ENCODE results near the gene BRD1. TPM values are rescaled to one million over a fixed set of nuclear protein-coding genes. Genes with fewer than 3 reads are reported as not detected.

The BRD1 gene
- total RNA-seq, 1 donor = 29.8 TPM

DNA sequence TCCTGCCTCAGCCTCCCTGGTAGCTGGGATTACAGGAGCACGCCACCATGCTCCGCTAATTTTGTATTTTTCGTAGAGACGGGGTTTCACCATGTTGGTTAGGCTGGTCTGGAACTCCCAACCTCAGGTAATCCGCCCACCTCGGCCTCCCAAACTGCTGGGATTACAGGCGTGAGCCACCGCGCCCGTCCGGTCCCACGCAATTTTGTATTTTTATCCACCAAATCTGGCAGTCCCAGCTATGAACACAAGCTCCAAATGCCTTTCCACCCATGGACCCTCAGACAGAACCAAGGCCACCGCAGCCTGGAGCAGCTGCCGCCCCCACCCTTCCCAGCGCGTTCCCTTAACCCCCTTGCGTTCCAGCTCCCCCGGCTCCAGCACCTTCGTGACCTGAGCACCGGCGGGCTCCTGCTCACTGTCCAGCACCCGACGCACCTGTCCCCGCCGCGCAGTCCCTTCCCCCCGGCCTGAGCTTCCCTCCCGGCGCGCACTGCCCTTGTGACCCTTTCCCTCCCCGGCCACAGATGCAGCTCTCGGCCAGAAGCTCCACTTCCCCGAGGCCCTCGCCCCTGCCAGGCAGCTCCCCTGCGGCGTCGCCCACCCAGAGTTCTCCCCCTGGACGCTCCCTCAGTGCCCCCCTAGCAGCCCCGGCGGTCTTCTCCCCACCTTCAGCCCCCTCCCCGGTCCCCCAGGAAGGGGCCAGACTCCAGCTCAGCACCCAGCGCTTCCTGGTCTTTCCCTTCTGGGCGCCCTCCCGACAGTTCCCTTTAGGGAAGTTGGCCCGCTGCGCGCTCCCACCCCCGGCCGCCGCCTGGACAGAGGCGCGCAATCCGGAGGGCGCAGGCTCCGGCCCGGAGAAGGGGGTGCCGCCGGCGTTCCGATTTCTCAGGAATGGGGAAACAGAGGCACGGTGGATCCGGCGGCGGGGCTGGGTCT lies 20.3 kb upstream of the BRD1 start:
- peak; percentile 13 for DNase-seq (ENCODE audit: low read depth)
- TF ChIP-seq, protein P1, sequence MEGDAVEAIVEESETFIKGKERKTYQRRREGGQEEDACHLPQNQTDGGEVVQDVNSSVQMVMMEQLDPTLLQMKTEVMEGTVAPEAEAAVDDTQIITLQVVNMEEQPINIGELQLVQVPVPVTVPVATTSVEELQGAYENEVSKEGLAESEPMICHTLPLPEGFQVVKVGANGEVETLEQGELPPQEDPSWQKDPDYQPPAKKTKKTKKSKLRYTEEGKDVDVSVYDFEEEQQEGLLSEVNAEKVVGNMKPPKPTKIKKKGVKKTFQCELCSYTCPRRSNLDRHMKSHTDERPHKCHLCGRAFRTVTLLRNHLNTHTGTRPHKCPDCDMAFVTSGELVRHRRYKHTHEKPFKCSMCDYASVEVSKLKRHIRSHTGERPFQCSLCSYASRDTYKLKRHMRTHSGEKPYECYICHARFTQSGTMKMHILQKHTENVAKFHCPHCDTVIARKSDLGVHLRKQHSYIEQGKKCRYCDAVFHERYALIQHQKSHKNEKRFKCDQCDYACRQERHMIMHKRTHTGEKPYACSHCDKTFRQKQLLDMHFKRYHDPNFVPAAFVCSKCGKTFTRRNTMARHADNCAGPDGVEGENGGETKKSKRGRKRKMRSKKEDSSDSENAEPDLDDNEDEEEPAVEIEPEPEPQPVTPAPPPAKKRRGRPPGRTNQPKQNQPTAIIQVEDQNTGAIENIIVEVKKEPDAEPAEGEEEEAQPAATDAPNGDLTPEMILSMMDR (IDR thresholded peaks at IDR 0.05; ENCODE audit: insufficient read depth, low read depth, low read length) = no peak
- H3K4me3 ChIP-seq (ENCODE audit: low read depth, low read length) = peak overlapping the region; percentile 41

DNA sequence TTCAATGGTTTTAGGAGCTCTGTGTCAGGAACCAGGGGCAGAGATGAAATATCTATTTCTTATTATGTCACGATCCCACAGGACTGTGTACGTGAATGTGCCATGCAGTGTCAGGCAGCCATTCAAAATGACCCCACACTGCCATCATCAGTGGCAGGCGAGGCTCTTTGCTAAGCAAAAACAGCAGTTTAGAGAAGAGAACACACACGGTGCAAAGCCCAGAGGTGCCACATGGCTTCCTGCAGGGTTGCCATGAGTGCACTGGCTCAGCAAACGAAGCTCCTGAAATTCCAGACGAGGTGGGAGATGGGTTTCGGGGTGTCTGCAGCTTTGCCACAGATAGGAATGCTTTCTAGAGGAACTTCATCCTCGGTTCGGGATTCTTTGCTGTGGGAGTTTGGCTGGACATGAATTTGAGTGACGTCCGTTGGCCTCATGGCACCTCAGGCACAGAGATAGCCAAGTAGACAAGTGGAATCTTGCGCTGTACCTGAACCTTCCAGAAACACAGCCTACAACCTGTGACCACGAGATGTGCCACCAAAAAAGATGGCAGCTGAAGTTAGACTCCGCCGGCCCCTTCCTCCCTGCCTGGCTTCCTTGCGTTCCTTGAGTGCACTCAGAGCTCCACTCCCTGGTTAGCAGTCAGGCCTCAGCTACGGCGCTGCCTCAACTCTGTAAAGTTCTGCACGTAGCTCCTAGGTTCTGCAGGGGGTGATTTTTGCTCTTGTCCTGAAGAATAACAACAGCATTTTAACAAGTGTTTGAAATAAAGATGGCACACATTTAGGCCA lies 18.2 kb upstream of the BRD1 start:
- DNase-seq (ENCODE audit: low read depth) = no peak
- TF ChIP-seq, protein P1 (IDR thresholded peaks at IDR 0.05; ENCODE audit: insufficient read depth, low read depth, low read length) = no peak

DNA sequence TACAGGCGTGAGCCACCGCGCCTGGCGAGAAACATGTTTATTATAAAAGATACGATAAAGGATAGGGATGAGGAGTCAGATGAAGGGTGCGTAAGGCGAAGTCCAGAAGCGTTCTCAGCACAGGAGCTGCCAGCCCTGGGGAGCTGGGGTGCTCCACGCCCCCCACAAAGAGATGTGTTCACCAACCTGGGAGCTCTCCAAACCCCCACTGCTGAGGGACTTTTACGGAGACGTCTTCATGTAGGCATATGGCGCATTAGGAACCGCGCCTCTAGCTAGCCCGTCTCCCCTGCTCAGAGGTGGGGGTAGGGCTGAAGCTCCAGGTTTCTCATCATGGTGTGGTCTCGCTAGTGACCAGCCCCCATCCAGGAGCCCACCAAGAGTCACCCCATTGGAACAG lies 17.6 kb upstream of the BRD1 start:
- TF ChIP-seq, protein P1 (IDR thresholded peaks at IDR 0.05; ENCODE audit: insufficient read depth, low read depth, low read length) = no peak
- H3K4me3 ChIP-seq (ENCODE audit: low read depth, low read length) = no peak overlapping the region
- DNase-seq (ENCODE audit: low read depth) = no peak

More for the DNA sequence above, 18.2 kb upstream of the BRD1 start:
- H3K4me3 ChIP-seq (ENCODE audit: low read depth, low read length) = no peak overlapping the region

DNA sequence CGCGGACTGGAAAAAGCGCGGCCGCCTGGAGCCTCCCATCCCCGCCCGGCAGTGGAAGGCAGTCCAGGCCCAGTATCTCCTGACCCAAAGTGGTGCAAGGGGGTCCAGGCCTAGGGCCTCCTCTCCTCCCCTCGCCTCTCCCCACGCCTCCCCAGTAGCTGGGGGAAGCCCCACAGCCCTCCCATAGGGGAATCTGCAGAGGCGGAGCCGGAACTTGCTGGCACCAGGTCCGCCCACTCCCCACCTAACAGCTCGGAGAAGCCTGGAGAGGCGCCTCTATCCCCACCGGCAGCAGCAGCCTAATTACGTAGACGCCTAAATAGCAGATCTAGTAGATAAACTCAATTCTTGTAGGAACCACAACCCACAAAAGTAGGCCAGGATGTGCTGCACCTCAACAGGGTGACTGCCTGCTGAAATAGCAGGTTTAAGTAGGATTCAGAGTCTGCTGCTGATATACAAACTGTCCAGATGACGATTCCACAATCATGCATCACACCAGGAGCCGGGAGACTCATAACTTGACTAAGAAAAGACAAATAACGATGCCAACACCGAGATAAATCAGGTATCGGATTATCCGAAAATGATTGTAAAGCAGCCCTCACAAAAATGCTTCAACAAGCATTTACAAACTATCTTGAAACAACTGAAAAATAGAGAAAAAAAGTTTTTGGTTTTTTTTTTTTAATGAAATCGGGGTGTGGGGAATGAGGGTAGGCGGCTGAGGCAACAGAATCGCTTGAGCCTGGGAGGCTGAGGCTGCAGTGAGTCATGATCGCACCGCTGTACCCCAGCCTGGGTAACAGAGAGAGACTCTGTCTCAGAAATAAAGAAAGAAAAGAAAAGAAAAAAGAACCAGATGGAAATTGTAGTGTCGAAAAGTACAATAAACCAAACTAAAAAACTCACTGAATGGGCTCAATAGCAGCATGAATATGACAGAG lies 11.4 kb upstream of the BRD1 start:
- peak overlapping the region; percentile 18 for H3K4me3 ChIP-seq (ENCODE audit: low read depth, low read length)
- TF ChIP-seq, protein P1 (IDR thresholded peaks at IDR 0.05; ENCODE audit: insufficient read depth, low read depth, low read length) = no peak
- peak; percentile 27 for DNase-seq (ENCODE audit: low read depth)

DNA sequence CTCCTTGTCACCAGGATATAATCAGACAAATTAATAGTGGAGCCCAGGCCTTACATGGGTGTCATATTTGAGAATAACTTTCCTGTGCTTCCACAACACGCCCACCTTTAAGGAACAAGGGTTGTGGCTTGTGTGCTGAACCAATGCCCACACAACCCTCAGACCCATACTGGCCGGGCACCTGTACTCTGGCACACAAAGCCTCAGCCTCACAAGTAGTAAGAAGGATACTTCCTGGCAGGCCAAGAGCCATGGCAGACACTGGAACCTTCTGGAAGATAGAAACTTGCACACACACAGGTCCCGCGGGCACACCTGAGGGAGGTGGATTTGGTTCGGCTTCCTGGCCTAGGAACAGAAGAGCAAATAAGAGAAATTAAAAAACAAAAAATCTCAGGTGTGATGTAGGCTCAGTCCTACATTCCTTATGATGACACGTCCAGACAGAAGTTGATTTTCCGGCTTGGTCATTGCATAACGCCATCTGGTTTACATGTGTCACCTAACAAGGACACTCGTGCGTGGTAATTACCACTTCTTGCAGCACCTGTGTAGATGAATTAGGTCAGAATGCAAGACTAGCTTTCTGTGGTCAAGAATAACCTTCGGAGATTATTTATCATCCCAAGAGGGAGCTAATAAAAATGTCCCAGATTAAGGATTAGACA lies 5.8 kb upstream of the BRD1 start:
- DNase-seq (ENCODE audit: low read depth) = no peak
- no peak overlapping the region for H3K4me3 ChIP-seq (ENCODE audit: low read depth, low read length)
- TF ChIP-seq, protein P1 (IDR thresholded peaks at IDR 0.05; ENCODE audit: insufficient read depth, low read depth, low read length) = no peak
